A673 (cell line): ENCODE data around the gene ITGA6. TPM values are rescaled to one million over a fixed set of nuclear protein-coding genes. Genes with fewer than 3 reads are reported as not detected.

ENCODE experiments used
- BruUV-seq: library from RNA; stranded (reverse); fragments of 400-500 nt; replicated peaks from 2 replicates; lab custom pipeline; 2021; lab: Mats Ljungman, UMichigan
- CTCF ChIA-PET: fragments of 300-600 bp; sonication (Branson Sonifier 250); formaldehyde crosslinking; loops from one replicate; lab custom pipeline; 2022; ENCODE audit warnings: antibody characterized with exemption; lab: Charles Lee
- POLR2A ChIA-PET: fragments of 300-600 bp; sonication (Branson Sonifier 250); formaldehyde crosslinking; loops from one replicate; lab custom pipeline; 2022; ENCODE audit warnings: antibody characterized with exemption; ENCODE audit not compliant: low non-redundant PET; lab: Charles Lee
- DNase-seq: peaks from one replicate; pipeline ENCODE4 v3.0.0-alpha.2; 2015; ENCODE audit warnings: low spot score
- H3K27ac ChIP-seq: fragments of 200-600 bp; sonication (generic); 2 replicates; pipeline ENCODE4 v1.5.1; 2016; ENCODE audit warnings: mixed run types, low read depth, mild to moderate bottlenecking, mixed read lengths, antibody characterized with exemption, low read length; ENCODE audit not compliant: poor library complexity, severe bottlenecking
- H3K27me3 ChIP-seq: fragments of 200-600 bp; sonication (generic); replicated peaks from 2 replicates; pipeline ENCODE4 v1.6.1; 2017; ENCODE audit warnings: mixed run types, low read depth, mild to moderate bottlenecking, mixed read lengths, antibody characterized with exemption, low read length; ENCODE audit not compliant: insufficient read depth, poor library complexity
- H3K36me3 ChIP-seq: fragments of 200-600 bp; sonication (generic); 2 replicates; pipeline ENCODE4 v1.6.1; 2016; ENCODE audit warnings: mixed run types, mild to moderate bottlenecking, mixed read lengths, antibody characterized with exemption, low read length; ENCODE audit not compliant: insufficient read depth, poor library complexity, severe bottlenecking
- H3K4me1 ChIP-seq: fragments of 200-600 bp; sonication (generic); 2 replicates; pipeline ENCODE4 v1.6.1; 2017; ENCODE audit warnings: mixed run types, mild to moderate bottlenecking, mixed read lengths, antibody characterized with exemption, low read length; ENCODE audit not compliant: insufficient read depth, poor library complexity, severe bottlenecking
- H3K4me3 ChIP-seq: fragments of 200-600 bp; sonication (generic); 2 replicates; pipeline ENCODE4 v1.5.1; 2016; ENCODE audit warnings: low read depth, mixed run types, mild to moderate bottlenecking, mixed read lengths, low read length; ENCODE audit not compliant: poor library complexity, severe bottlenecking
- H3K9me3 ChIP-seq: fragments of 200-600 bp; sonication (generic); 2 replicates; pipeline ENCODE4 v1.6.1; 2016; ENCODE audit warnings: mixed run types, low read depth, mild to moderate bottlenecking, mixed read lengths, antibody characterized with exemption, low read length; ENCODE audit not compliant: poor library complexity, severe bottlenecking
- EZH2 ChIP-seq: fragments of 200-600 bp; sonication (generic); IDR thresholded peaks from 2 replicates; pipeline ENCODE4 v1.6.1; 2017; ENCODE audit warnings: borderline replicate concordance, low read depth, mild to moderate bottlenecking, mixed read lengths, antibody characterized with exemption, low read length; ENCODE audit not compliant: poor library complexity, severe bottlenecking
- intact Hi-C: fragments of 100-400 bp; cut with micrococcal nuclease; formaldehyde crosslinking; loops from one replicate; pipeline ENCODE4 v1.10.0; 2022; ENCODE audit not compliant: unreplicated experiment
- total RNA-seq: library from RNA; stranded (reverse); gene quantifications from 2 replicates; pipeline ENCODE4 v1.2.3, GENCODE V29; 2021
- TF ChIP-seq, protein P1 (sequence below): fragments of 300-800, 200-600 bp; sonication (generic); conservative IDR thresholded peaks from 2 replicates; pipeline ENCODE4 v1.5.1; 2017; ENCODE audit warnings: low read depth, mild to moderate bottlenecking, antibody characterized with exemption, low read length, moderate library complexity, mixed read lengths

Gene ITGA6
- total RNA-seq, 1 experiment from 2014 or later = 7.7 TPM

DNA sequence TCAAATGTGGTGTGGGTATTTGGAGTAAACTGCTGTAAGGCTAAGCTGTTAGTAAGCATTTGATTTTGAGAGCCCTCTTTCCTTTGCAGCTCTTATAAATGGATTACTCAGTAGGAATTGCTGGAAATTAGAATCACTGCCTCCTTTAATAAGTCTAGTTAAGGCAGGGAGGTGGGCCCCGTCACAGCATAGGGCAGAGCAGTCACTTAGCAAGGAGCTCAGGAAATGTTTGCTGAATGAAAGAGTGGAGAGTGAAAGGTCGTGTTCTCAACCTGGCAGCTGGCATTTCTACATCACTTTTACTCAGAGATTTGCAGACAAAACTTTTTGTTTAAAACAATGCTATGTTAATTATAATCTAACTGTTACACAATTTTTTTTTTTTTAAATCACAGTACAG is 25.5 kb downstream of the ITGA6 start:
- CTCF ChIA-PET = no interaction called here
- no TSS peak for BruUV-seq
- H3K27ac ChIP-seq = no peak overlapping the region

DNA sequence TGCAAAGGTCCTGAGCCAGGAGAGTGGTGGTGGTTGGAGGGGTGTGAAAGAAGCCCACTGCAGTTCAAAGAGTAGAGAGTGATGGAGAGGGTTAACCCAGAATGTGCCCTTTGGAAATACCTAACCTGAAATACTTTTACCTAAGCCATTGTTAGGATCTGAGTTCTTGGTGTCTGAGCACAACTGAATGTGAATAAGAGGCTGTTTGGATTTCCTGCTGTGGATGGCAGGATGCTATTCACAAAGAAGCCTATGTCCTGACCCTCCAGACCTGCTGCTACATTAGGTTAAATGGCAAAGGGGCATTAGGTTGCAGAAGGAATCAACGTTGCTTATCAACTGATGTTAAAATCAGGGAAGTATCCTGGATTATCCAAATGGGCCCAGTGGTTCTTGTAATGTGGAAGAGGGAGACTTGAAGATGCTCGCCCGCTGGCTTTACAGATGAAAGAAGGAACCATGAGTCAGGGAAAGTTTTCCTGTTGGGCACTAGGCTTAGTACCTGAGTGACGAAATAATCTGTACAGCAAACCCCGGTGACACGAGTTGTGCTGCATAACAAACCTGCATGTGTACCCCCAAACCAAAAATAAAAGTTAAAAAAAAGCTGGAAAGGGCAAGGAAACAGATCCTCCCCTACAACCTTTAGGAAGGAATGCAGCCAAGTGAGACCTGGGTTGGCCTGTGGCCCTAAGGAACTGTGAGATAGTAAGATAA is 27.2 kb downstream of the ITGA6 start:
- no peak overlapping the region for H3K4me3 ChIP-seq
- POLR2A ChIA-PET = no interaction called here
- TF ChIP-seq EZH2 = no peak
- TF ChIP-seq, protein P1, sequence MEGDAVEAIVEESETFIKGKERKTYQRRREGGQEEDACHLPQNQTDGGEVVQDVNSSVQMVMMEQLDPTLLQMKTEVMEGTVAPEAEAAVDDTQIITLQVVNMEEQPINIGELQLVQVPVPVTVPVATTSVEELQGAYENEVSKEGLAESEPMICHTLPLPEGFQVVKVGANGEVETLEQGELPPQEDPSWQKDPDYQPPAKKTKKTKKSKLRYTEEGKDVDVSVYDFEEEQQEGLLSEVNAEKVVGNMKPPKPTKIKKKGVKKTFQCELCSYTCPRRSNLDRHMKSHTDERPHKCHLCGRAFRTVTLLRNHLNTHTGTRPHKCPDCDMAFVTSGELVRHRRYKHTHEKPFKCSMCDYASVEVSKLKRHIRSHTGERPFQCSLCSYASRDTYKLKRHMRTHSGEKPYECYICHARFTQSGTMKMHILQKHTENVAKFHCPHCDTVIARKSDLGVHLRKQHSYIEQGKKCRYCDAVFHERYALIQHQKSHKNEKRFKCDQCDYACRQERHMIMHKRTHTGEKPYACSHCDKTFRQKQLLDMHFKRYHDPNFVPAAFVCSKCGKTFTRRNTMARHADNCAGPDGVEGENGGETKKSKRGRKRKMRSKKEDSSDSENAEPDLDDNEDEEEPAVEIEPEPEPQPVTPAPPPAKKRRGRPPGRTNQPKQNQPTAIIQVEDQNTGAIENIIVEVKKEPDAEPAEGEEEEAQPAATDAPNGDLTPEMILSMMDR = no peak
- no peaks in the 10 kb centered on the region for H3K4me1 ChIP-seq
- no peaks in the 10 kb centered on the region for H3K9me3 ChIP-seq
- CTCF ChIA-PET = no interaction called here
- DNase-seq = no peak
- no peaks in the 10 kb centered on the region for H3K27me3 ChIP-seq
- intact Hi-C loops = no loop called here
- no peak overlapping the region for H3K27ac ChIP-seq
- H3K36me3 ChIP-seq = no peaks in the 10 kb centered on the region
- BruUV-seq = no TSS peak

More for the DNA sequence above, 25.5 kb downstream of the ITGA6 start:
- intact Hi-C loops = no loop called here
- no peak for TF ChIP-seq EZH2
- TF ChIP-seq, protein P1 = no peak
- H3K9me3 ChIP-seq = no peaks in the 10 kb centered on the region
- POLR2A ChIA-PET = no interaction called here
- H3K36me3 ChIP-seq = no peaks in the 10 kb centered on the region
- no peak for DNase-seq
- no peaks in the 10 kb centered on the region for H3K27me3 ChIP-seq
- no peak overlapping the region for H3K4me3 ChIP-seq
- no peaks in the 10 kb centered on the region for H3K4me1 ChIP-seq

DNA sequence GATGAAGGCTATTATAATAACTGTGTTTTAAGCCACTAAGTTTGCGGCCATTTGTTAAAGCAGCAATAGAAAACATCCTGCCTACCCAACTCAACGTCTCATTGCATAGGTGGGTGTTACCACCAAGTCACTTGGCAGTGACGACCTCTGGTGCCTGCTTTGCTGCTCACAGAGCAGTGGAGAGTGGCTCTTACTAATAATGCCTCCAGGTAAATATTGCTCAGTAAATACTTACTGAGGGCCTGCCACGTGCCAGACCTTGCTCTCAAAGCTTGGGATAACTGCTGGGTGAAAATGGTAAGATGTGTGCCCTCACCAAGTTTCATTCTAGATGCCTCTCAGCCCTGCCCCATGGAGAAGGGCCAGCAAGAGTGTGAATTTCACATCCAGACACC is 27.7 kb downstream of the ITGA6 start:
- CTCF ChIA-PET = no interaction called here
- TF ChIP-seq, protein P1 = no peak
- no peak for TF ChIP-seq EZH2
- no peaks in the 10 kb centered on the region for H3K9me3 ChIP-seq
- H3K27me3 ChIP-seq = no peaks in the 10 kb centered on the region
- no TSS peak for BruUV-seq
- DNase-seq = no peak
- intact Hi-C loops = no loop called here
- H3K4me3 ChIP-seq = no peak overlapping the region
- no peaks in the 10 kb centered on the region for H3K36me3 ChIP-seq
- H3K27ac ChIP-seq = no peak overlapping the region
- H3K4me1 ChIP-seq = no peaks in the 10 kb centered on the region
- POLR2A ChIA-PET = no interaction called here
